ENCODE data around the gene MT1HL1. TPM values are rescaled to one million over a fixed set of nuclear protein-coding genes. Genes with fewer than 3 reads are reported as not detected.

The MT1HL1 gene
- total RNA-seq: not detected in 2 replicates

DNA sequence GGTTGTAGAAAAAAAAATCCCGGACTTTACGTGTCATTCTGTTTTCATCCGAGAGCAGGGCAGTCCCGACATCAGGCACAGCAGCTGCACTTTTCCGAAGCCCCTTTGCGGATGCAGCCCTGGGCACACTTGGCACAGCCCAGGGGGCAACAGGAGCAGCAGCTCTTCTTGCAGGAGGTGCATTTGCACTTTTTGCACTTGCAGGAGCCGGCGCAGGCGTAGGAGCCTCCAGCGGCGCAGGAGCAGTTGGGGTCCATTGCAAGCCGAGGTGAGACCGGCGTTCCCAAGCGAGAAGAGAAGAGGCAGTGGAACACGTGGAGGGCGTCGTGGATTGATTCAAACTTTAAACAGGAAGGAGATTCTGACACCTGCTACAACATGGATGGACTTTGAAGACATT lies at the start of gene MT1HL1:
MT1HL1 (minus strand) TSS at position 326 of the 400 bp plus-strand sequence; CDS start at position 257, 69 bp downstream.

GRCh38 chr1:237041795-237042525 lies 37.7 kb upstream of the MT1HL1 start, which contains the start of gene RYR2:
Gene RYR2, plus strand, starts transcription at chr1:237042184. Its CDS starts 338 bp downstream, at chr1:237042522.

Other genes starting within 250 kb of the MT1HL1 start
- 17.5 and 17.9 TPM in 2 replicates for gene MTR, start 209.1 kb downstream of the MT1HL1 start, total RNA-seq
- 0.07 TPM in 1 of 2 replicates, not detected in the other for gene RYR2, start 37.7 kb upstream of the MT1HL1 start, total RNA-seq

Data from mammary microvascular endothelial cell (primary cell).